ENCODE measurements around the gene ARID1B.

ARID1B gene

DNA sequence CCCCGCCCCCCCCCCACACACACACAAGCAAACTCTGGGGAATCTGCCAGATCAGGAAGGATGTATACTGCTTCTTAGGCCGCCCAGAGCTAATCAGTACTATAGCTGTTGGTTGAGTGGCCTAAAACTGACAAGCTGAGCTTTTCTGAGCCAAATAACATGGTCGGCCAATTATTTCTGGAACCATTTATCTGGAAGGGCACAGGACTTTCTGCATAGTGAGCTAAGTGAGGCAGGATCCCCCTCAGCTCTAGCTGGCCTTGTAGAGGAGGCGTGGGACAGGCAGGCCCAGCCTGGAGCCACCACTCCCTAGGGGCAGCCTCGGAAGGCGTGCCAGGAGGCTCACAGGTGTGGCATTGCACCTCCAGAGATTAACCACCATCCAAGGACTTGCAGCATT is 346.1 kb downstream of the ARID1B start:
- no peak overlapping the region for H3K4me2 ChIP-seq (ENCODE audit: low read depth, low read length, poor library complexity, severe bottlenecking)
- no peaks in the 10 kb centered on the region for H3K9me2 ChIP-seq (replicated peaks; ENCODE audit: insufficient read depth, low read length)
- H4K20me1 ChIP-seq (ENCODE audit: low read depth, low read length): no peaks in the 10 kb centered on the region
- no peaks in the 10 kb centered on the region for H3K9me3 ChIP-seq (ENCODE audit: insufficient read depth, low read length)
- no peaks in the 10 kb centered on the region for H3K79me2 ChIP-seq (ENCODE audit: insufficient read depth, low read length)
- H3K27ac ChIP-seq (ENCODE audit: low read depth, low read length): no peak overlapping the region
- H3K4me3 ChIP-seq (ENCODE audit: insufficient read depth, low read length, poor library complexity, severe bottlenecking): no peak overlapping the region
- H3K9ac ChIP-seq (ENCODE audit: low read length): no peak overlapping the region
- TF ChIP-seq, protein P1, sequence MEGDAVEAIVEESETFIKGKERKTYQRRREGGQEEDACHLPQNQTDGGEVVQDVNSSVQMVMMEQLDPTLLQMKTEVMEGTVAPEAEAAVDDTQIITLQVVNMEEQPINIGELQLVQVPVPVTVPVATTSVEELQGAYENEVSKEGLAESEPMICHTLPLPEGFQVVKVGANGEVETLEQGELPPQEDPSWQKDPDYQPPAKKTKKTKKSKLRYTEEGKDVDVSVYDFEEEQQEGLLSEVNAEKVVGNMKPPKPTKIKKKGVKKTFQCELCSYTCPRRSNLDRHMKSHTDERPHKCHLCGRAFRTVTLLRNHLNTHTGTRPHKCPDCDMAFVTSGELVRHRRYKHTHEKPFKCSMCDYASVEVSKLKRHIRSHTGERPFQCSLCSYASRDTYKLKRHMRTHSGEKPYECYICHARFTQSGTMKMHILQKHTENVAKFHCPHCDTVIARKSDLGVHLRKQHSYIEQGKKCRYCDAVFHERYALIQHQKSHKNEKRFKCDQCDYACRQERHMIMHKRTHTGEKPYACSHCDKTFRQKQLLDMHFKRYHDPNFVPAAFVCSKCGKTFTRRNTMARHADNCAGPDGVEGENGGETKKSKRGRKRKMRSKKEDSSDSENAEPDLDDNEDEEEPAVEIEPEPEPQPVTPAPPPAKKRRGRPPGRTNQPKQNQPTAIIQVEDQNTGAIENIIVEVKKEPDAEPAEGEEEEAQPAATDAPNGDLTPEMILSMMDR (IDR thresholded peaks at IDR 0.05; ENCODE audit: insufficient read depth, low read length, poor library complexity, severe bottlenecking): no peak
- no peak for TF ChIP-seq EZH2phosphoT487 (conservative IDR thresholded peaks at IDR 0.05; ENCODE audit: low read length)
- H3K27me3 ChIP-seq (ENCODE audit: low read length): no peaks in the 10 kb centered on the region
- H2AFZ ChIP-seq (ENCODE audit: low read depth, low read length, severe bottlenecking): no peak overlapping the region
- no peaks in the 10 kb centered on the region for H3F3A ChIP-seq (ENCODE audit: insufficient read depth)
- no peaks in the 10 kb centered on the region for H3K36me3 ChIP-seq (ENCODE audit: low read length)

DNA sequence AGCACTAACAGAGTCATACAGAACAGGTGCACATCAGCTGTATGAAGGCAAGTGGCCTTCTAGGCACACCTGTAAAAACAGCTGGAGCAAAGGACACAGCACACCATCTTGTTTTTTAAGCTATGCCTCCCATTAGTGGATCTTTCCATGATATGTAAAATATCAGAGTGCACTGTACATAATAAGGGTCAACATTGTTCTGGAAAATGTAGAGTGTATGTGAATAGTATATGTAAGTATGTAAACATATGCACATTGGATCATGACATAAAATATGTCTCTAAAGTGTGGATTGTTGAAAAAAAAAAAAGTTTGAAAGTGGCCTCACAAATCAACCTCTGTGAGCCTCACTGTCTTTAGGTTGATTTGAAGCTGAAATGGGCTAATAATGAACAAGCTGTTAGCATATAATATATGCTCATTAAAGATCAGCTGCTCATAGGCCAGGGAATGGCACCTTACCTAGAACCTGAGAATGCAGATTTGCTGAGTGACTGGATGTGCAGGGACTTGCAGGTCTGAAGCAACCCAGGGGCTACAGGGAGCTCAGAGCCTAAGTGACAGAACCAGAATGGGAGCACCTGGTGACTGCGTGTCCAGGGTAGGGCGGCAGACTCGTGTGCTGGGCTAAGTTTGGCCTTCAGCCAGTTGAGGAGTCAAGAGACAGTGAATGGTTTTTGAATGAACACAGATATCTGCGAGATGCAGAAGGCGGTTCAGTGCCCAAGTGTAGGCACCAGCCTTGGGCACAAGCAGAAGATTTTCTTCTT is 347.5 kb downstream of the ARID1B start:
- H3K4me3 ChIP-seq (ENCODE audit: insufficient read depth, low read length, poor library complexity, severe bottlenecking): no peak overlapping the region
- H3K9me3 ChIP-seq (ENCODE audit: insufficient read depth, low read length): no peaks in the 10 kb centered on the region
- TF ChIP-seq, protein P1 (IDR thresholded peaks at IDR 0.05; ENCODE audit: insufficient read depth, low read length, poor library complexity, severe bottlenecking): no peak
- no peak for TF ChIP-seq EZH2phosphoT487 (conservative IDR thresholded peaks at IDR 0.05; ENCODE audit: low read length)
- no peaks in the 10 kb centered on the region for H3K27me3 ChIP-seq (ENCODE audit: low read length)
- no peak overlapping the region for H2AFZ ChIP-seq (ENCODE audit: low read depth, low read length, severe bottlenecking)
- H3K9ac ChIP-seq (ENCODE audit: low read length): no peak overlapping the region
- no peak overlapping the region for H3K4me2 ChIP-seq (ENCODE audit: low read depth, low read length, poor library complexity, severe bottlenecking)
- no peaks in the 10 kb centered on the region for H3F3A ChIP-seq (ENCODE audit: insufficient read depth)
- no peaks in the 10 kb centered on the region for H3K79me2 ChIP-seq (ENCODE audit: insufficient read depth, low read length)
- H3K36me3 ChIP-seq (ENCODE audit: low read length): no peaks in the 10 kb centered on the region
- H3K9me2 ChIP-seq (replicated peaks; ENCODE audit: insufficient read depth, low read length): no peaks in the 10 kb centered on the region
- H3K27ac ChIP-seq (ENCODE audit: low read depth, low read length): no peak overlapping the region
- H4K20me1 ChIP-seq (ENCODE audit: low read depth, low read length): no peaks in the 10 kb centered on the region

DNA sequence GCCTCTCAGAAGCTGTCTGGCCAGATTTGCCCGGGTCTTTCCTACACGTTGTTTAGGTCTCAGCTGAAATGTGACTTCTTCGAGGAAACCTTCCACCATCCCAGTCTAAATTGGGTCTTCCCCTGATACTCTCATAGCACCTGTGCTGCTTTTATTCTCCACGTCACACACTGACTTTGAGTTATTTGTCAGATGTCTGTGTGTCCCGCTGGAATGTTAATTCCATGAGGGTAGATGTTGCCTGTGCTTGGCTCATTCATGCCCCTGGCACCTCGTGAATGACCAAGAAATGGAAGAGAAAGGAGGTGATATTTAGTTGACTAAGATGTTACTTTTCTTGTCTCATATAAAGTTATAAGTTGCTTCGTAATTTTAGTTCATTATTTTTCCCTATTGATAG is 348.4 kb downstream of the ARID1B start:
- H2AFZ ChIP-seq (ENCODE audit: low read depth, low read length, severe bottlenecking): no peak overlapping the region
- H3K9ac ChIP-seq (ENCODE audit: low read length): no peak overlapping the region
- no peaks in the 10 kb centered on the region for H3K9me3 ChIP-seq (ENCODE audit: insufficient read depth, low read length)
- H3K9me2 ChIP-seq (replicated peaks; ENCODE audit: insufficient read depth, low read length): no peaks in the 10 kb centered on the region
- TF ChIP-seq, protein P1 (IDR thresholded peaks at IDR 0.05; ENCODE audit: insufficient read depth, low read length, poor library complexity, severe bottlenecking): no peak
- TF ChIP-seq EZH2phosphoT487 (conservative IDR thresholded peaks at IDR 0.05; ENCODE audit: low read length): no peak
- H3K4me3 ChIP-seq (ENCODE audit: insufficient read depth, low read length, poor library complexity, severe bottlenecking): no peak overlapping the region
- H3K4me2 ChIP-seq (ENCODE audit: low read depth, low read length, poor library complexity, severe bottlenecking): no peak overlapping the region
- no peaks in the 10 kb centered on the region for H3F3A ChIP-seq (ENCODE audit: insufficient read depth)
- H3K79me2 ChIP-seq (ENCODE audit: insufficient read depth, low read length): no peaks in the 10 kb centered on the region
- H4K20me1 ChIP-seq (ENCODE audit: low read depth, low read length): no peaks in the 10 kb centered on the region
- no peak overlapping the region for H3K27ac ChIP-seq (ENCODE audit: low read depth, low read length)
- H3K36me3 ChIP-seq (ENCODE audit: low read length): no peaks in the 10 kb centered on the region
- H3K27me3 ChIP-seq (ENCODE audit: low read length): no peaks in the 10 kb centered on the region
